ENCODE measurements around the gene GTSF1L. TPM values are rescaled to one million over a fixed set of nuclear protein-coding genes. Genes with fewer than 3 reads are reported as not detected.

Gene GTSF1L
- total RNA-seq, 1 experiment from 2014 or later, result not detected

DNA sequence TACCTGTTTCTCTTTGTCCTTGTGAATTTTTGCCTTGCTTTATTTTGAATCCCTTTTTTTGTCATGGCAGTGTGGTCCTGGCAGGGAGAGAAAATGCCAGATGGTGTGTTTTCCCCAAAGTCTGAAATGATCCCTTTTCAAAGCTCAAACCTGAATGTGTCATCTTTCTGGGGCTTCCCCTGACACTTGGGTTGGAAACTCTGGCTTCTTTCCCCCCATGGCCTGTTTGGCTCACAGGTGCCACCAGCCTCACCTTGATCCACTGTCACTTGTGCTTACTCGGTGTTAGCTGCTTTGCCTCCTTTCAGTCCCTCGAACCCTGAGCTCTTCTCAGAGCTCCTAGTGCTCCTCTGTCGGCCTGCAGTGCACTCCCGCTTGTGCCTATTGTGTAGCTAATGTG, 37.6 kb downstream of the GTSF1L start (continued):
- TF ChIP-seq, protein P1, sequence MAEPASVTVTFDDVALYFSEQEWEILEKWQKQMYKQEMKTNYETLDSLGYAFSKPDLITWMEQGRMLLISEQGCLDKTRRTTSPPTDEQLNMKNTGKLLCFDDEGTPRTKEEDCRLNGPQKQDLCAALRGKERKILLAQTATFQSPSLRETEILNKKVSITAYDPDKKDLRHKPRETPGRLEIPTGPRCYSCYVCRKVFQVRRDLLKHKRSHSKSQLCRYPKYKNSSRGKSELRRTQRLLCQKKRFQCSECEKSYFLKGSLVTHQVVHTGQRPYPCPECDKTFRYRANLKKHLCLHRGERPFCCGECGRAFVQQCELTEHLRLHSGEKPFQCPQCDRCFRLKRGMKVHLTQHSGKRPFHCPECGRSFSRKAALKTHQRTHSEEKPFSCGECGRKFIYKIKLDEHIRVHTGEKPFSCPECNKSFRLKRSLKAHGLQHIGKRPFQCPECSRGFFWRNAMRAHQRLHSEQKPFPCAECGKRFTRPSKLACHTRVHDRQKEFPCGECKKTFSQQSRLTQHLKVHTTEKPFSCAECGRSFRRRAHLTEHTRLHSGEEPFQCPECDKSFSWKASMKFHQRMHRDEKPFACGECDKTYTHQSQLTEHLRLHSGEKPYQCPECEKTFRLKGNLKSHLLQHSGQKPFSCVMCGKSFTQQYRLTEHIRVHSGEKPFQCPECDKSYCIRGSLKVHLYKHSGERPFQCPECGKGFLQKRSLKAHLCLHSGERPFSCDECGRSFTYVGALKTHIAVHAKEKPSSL (CRISPR knock-in tag; conservative IDR thresholded peaks at IDR 0.05), result no peak
- TF ChIP-seq NR3C1 (CRISPR knock-in tag; conservative IDR thresholded peaks at IDR 0.05; ENCODE audit: low read depth) (no peak), JUN (CRISPR knock-in tag; IDR thresholded peaks at IDR 0.05) (no peak)
- TF ChIP-seq, protein P2, sequence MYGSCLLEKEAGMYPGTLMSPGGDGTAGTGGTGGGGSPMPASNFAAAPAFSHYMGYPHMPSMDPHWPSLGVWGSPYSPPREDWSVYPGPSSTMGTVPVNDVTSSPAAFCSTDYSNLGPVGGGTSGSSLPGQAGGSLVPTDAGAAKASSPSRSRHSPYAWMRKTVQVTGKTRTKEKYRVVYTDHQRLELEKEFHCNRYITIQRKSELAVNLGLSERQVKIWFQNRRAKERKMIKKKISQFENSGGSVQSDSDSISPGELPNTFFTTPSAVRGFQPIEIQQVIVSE (CRISPR knock-in tag; IDR thresholded peaks at IDR 0.05; ENCODE audit: borderline replicate concordance), result no peak

DNA sequence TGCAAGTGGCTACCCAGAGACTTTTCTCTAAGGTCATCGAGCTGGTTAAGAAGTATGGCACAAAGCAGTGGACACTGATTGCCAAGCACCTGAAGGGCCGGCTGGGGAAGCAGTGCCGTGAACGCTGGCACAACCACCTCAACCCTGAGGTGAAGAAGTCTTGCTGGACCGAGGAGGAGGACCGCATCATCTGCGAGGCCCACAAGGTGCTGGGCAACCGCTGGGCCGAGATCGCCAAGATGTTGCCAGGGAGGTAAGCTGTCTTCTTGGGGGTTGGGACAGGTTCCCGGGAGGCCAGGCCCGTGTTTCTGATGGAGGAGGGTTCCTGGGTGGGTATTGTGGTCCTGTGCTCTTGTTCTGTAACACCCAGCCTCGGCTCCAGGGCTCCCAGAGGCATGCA, 40.0 kb downstream of the GTSF1L start:
- Mint-ChIP-seq H3K27ac (no peak overlapping the region), H3K27me3 (ENCODE audit: low read depth) (no peaks in the 10 kb centered on the region), H3K9me3 (no peaks in the 10 kb centered on the region), H3K4me1 (no peaks in the 10 kb centered on the region), H3K4me3 (no peak overlapping the region), H3K36me3 (peaks cover 33% of the 10 kb centered on the region)
- ChIA-PET CTCF (no interaction called here), POLR2A (no interaction called here)
- DNase-seq (ENCODE audit: low spot score) (no peak), ATAC-seq (no peak)
- TF ChIP-seq SMAD3 (CRISPR knock-in tag; IDR thresholded peaks at IDR 0.05; ENCODE audit: borderline replicate concordance), result no peak
- no peak for TF ChIP-seq GTF2I (CRISPR knock-in tag; conservative IDR thresholded peaks at IDR 0.05)
- TF ChIP-seq SOX15 (CRISPR knock-in tag; IDR thresholded peaks at IDR 0.05), result no peak
- TF ChIP-seq NR1H2 (CRISPR knock-in tag; IDR thresholded peaks at IDR 0.05), result no peak
- TF ChIP-seq, protein P3, sequence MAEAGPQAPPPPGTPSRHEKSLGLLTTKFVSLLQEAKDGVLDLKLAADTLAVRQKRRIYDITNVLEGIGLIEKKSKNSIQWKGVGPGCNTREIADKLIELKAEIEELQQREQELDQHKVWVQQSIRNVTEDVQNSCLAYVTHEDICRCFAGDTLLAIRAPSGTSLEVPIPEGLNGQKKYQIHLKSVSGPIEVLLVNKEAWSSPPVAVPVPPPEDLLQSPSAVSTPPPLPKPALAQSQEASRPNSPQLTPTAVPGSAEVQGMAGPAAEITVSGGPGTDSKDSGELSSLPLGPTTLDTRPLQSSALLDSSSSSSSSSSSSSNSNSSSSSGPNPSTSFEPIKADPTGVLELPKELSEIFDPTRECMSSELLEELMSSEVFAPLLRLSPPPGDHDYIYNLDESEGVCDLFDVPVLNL (CRISPR knock-in tag; IDR thresholded peaks at IDR 0.05; ENCODE audit: borderline replicate concordance, low read depth), result no peak
- no peak for TF ChIP-seq SMAD4 (CRISPR knock-in tag; IDR thresholded peaks at IDR 0.05)
- TF ChIP-seq, protein P4, sequence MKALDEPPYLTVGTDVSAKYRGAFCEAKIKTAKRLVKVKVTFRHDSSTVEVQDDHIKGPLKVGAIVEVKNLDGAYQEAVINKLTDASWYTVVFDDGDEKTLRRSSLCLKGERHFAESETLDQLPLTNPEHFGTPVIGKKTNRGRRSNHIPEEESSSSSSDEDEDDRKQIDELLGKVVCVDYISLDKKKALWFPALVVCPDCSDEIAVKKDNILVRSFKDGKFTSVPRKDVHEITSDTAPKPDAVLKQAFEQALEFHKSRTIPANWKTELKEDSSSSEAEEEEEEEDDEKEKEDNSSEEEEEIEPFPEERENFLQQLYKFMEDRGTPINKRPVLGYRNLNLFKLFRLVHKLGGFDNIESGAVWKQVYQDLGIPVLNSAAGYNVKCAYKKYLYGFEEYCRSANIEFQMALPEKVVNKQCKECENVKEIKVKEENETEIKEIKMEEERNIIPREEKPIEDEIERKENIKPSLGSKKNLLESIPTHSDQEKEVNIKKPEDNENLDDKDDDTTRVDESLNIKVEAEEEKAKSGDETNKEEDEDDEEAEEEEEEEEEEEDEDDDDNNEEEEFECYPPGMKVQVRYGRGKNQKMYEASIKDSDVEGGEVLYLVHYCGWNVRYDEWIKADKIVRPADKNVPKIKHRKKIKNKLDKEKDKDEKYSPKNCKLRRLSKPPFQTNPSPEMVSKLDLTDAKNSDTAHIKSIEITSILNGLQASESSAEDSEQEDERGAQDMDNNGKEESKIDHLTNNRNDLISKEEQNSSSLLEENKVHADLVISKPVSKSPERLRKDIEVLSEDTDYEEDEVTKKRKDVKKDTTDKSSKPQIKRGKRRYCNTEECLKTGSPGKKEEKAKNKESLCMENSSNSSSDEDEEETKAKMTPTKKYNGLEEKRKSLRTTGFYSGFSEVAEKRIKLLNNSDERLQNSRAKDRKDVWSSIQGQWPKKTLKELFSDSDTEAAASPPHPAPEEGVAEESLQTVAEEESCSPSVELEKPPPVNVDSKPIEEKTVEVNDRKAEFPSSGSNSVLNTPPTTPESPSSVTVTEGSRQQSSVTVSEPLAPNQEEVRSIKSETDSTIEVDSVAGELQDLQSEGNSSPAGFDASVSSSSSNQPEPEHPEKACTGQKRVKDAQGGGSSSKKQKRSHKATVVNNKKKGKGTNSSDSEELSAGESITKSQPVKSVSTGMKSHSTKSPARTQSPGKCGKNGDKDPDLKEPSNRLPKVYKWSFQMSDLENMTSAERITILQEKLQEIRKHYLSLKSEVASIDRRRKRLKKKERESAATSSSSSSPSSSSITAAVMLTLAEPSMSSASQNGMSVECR (CRISPR knock-in tag; IDR thresholded peaks at IDR 0.05; ENCODE audit: borderline replicate concordance), result no peak
- TF ChIP-seq, protein P5, sequence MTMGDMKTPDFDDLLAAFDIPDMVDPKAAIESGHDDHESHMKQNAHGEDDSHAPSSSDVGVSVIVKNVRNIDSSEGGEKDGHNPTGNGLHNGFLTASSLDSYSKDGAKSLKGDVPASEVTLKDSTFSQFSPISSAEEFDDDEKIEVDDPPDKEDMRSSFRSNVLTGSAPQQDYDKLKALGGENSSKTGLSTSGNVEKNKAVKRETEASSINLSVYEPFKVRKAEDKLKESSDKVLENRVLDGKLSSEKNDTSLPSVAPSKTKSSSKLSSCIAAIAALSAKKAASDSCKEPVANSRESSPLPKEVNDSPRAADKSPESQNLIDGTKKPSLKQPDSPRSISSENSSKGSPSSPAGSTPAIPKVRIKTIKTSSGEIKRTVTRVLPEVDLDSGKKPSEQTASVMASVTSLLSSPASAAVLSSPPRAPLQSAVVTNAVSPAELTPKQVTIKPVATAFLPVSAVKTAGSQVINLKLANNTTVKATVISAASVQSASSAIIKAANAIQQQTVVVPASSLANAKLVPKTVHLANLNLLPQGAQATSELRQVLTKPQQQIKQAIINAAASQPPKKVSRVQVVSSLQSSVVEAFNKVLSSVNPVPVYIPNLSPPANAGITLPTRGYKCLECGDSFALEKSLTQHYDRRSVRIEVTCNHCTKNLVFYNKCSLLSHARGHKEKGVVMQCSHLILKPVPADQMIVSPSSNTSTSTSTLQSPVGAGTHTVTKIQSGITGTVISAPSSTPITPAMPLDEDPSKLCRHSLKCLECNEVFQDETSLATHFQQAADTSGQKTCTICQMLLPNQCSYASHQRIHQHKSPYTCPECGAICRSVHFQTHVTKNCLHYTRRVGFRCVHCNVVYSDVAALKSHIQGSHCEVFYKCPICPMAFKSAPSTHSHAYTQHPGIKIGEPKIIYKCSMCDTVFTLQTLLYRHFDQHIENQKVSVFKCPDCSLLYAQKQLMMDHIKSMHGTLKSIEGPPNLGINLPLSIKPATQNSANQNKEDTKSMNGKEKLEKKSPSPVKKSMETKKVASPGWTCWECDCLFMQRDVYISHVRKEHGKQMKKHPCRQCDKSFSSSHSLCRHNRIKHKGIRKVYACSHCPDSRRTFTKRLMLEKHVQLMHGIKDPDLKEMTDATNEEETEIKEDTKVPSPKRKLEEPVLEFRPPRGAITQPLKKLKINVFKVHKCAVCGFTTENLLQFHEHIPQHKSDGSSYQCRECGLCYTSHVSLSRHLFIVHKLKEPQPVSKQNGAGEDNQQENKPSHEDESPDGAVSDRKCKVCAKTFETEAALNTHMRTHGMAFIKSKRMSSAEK (CRISPR knock-in tag; IDR thresholded peaks at IDR 0.05; ENCODE audit: borderline replicate concordance), result no peak
- no peak for TF ChIP-seq ZNF121 (CRISPR knock-in tag; IDR thresholded peaks at IDR 0.05)
- TF ChIP-seq, protein P6, sequence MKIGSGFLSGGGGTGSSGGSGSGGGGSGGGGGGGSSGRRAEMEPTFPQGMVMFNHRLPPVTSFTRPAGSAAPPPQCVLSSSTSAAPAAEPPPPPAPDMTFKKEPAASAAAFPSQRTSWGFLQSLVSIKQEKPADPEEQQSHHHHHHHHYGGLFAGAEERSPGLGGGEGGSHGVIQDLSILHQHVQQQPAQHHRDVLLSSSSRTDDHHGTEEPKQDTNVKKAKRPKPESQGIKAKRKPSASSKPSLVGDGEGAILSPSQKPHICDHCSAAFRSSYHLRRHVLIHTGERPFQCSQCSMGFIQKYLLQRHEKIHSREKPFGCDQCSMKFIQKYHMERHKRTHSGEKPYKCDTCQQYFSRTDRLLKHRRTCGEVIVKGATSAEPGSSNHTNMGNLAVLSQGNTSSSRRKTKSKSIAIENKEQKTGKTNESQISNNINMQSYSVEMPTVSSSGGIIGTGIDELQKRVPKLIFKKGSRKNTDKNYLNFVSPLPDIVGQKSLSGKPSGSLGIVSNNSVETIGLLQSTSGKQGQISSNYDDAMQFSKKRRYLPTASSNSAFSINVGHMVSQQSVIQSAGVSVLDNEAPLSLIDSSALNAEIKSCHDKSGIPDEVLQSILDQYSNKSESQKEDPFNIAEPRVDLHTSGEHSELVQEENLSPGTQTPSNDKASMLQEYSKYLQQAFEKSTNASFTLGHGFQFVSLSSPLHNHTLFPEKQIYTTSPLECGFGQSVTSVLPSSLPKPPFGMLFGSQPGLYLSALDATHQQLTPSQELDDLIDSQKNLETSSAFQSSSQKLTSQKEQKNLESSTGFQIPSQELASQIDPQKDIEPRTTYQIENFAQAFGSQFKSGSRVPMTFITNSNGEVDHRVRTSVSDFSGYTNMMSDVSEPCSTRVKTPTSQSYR (CRISPR knock-in tag; IDR thresholded peaks at IDR 0.05), result no peak
- TF ChIP-seq PRRX2 (CRISPR knock-in tag; IDR thresholded peaks at IDR 0.05), result no peak
- TF ChIP-seq, protein P7, sequence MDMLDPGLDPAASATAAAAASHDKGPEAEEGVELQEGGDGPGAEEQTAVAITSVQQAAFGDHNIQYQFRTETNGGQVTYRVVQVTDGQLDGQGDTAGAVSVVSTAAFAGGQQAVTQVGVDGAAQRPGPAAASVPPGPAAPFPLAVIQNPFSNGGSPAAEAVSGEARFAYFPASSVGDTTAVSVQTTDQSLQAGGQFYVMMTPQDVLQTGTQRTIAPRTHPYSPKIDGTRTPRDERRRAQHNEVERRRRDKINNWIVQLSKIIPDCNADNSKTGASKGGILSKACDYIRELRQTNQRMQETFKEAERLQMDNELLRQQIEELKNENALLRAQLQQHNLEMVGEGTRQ (CRISPR knock-in tag; IDR thresholded peaks at IDR 0.05), result no peak
